CD4-positive, alpha-beta T cell treated with Interleukin-4 for 1 hour (primary cell): ENCODE results near the gene CYP19A1.
"Not testable (repeated sequence)": the region's sequence is repeated elsewhere in the genome, so short reads cannot be mapped to it uniquely, and the experiment has no call there.

ENCODE experiments used
- DNase-seq, 2 donors: peaks; one replicate each; pipeline ENCODE4 v3.0.0-alpha.2; 2020 to 2022

Gene CYP19A1

DNA sequence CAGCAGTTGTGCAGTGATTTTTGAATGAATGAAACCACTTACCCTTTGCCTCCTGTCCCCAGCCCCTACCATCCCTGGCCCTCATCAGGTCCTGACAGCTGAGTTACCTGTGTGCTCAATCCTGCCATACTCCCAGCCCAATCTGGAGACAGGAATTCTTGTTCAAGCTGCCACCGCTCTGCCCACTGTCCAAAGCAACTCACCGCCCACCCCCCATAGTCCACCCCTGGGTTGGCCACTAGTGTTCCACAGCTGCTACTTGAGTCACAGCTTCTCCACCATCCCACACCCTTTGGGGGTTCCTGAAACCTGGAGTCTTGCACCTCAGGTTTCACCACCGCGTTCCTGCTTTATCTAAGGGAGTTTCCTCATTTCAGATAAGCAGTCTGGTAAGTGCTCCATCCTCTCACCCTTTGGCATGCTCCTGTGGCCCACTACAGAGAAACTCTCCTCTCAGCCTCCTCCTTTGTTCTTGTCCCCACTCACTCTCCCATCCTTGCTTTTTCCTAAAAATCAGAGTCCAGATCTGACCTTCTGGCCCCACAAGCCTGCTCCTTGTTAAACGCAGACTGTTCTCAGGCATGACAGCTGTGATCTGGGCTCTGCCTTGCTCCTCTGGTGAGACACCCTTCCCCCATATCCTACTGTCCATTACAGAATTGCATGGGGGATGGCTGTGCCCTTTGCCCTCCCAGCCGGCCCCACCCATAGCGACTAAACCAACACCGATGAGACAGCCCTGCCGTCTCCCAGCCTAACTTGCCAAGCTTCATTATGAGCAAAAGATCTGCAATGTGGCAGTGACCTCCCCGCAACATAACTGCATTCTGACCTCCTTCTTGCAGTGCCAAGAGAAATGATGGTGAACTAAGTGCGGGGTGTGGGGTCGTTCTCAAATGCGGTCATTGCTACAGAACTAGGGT is 50.0 kb downstream of the CYP19A1 start:
- DNase-seq, result no peak

DNA sequence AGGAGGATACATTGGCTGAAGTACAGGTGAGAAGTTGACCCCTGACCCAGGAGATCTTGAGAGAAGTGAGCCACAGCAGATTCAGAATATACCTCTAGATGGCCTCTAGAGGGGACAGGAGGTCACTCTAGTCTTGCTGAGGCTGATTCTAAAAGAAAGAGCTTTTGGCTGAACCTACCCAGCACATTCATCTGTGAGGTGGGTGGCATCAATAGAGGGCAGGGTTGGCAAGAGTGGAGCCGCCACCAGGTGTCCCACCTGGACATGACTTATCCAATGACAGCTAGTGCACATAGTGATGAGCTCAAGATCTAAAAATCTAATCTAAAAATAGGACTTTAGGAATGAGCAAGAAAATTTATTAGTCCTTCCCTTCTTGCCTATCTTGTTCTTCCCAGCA is 51.6 kb downstream of the CYP19A1 start:
- no peak for DNase-seq

DNA sequence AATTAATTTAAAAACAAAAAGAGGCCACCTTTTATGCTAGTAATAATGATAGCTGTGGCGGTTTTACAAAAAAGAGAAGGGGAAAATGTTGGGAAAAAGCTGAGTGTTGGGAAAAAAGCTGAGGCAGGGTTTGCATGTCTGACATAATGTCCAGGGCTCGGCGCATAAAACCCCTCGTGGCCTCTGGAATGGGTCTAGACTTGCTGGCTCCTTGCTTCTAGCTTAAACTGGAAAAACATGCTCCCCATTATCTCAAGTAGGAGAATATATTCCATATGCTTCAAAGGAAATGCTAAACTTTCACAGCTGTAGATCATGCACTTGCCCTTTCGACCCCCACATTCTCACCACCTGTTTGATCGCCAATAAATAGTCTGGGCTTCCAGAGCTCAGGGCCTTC is 53.0 kb downstream of the CYP19A1 start:
- no peak for DNase-seq

DNA sequence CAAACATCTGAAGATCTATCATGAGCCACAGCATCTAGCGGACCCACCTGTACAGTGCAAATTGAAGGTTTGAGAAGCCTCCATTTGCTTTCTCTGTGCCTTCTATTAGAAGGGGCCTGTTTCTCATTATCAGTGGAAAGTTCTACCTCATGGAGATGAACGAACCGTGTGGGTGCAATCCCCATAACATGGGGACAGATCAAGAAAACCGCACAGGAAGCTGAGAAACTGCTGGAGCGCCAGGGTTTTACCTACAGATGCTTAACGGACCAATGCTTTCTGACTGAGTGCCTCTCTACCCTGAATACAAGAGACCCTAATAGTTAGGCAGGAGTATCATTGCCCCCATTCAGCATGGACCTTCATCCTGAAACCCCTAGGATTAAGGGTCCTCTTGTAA is 53.5 kb downstream of the CYP19A1 start:
- DNase-seq, result no peak

DNA sequence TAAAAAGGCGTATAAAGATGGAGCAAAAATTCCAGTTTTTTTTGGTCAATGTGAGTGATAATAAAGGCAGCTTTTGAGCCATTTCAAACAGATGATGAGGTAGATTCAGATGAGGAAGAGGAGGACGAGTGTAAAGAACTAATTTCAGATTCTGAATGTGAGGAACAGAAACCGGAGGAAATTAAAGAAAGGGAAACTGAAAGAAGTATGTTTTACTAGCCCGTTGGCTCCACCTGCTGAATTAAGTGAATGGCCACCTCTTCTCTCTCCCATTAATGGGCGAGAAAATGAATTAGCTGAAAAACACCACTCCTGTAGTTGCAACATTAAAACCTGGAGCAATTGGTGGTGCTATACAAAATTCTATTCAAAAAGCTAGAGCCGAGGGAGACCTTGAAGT is 55.4 kb downstream of the CYP19A1 start:
- no peak for DNase-seq

DNA sequence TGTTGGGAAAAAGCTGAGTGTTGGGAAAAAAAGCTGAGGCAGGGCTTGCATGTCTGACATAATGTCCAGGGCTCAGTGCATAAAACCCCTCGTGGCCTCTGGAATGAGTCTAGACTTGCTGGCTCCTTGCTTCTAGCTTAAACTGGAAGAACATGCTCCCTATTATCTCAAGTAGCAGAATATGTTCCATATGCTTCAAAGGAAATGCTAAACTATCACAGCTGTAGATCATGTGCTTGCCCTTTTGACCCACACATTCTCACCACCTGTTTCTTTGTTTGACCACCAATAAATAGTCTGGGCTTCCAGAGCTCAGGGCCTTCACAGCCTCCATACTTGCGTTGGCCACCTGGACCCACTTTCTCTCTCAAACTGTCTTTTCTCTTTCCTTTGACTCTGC is 56.2 kb downstream of the CYP19A1 start:
- DNase-seq, result not testable (repeated sequence)

DNA sequence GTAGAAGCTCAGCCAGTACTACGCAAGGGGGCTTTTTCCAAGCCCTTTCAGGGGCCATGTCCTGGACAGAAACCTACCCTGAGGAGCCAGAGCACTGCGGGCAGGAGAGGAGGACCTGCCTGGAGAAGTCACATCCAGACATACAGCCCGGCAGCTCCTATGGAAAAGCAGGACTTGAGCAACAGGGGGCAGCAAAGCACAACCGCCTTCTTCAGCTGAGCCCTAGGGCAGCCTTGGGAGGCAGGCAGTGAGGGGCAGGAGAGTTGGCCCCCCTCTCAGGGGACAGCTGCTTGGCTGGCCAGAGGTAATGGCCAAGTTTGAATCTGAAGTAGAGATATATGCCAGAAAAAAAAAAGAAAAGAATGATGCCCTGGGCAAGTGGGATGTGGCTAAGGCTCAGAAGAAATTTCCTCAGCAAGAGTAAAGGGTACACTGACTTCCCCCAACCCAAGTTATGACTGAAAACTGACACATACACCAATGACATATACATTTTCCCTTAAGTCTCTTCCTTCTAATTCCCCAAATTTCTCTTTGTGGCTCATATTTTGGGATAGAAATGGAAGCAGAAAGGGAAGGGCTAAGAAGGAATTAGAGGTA is 56.9 kb downstream of the CYP19A1 start:
- DNase-seq, result peak; percentile 2 to 40

DNA sequence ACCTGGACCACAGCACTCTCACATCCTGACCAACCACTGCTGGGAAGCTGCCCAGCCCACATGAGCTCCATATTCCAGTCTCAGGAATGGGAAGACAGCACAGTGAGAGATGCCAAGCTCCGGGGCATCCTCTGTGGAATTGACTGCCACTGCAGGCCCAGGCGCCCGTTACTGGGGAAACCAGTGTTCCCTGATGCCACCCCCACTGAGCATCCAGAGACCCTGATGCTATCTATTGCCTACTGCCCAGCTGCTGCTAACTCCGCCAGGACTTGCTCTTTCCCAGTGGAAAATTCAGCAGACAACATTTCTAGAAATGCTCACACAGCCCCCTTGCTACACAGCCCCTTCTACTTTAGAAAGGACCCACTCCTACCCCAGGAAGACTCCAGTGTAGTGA is 57.6 kb downstream of the CYP19A1 start:
- no peak for DNase-seq

DNA sequence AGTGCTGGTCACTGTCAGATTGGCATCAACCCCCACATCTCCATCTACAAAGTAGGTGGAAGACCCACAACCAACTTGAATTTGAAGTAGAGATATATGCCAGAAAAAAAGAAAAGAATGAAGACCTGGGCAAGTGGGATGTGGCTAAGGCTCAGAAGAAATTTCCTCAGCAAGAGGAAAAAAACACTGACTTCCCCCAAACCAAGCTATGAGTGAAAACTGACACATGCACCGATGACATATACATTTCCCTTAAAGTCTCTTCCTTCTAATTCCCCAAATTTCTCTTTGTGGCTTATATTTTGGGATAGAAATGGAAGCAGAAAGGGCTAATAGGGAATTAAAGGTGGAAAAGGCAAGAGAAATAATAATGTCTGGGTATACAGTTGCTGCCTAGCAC is 59.0 kb downstream of the CYP19A1 start:
- DNase-seq, result no peak

DNA sequence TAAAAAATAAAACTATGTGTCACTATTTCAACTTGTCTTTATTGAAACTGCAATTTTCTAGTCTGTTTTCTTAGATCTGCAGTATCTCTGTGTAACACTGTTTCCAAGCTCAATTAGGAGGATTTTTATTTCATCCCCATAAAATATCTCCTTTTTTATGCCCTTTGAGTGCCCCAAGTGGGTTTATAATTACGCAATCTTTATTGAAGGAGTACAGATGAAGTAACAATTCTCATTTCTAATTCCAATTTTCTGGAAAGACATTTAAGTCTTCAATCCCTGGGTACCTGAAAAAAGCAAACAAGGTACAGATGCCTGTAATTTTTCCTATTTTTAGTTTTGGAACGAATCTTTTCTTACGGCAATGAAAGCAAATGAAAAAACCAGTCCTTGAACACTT is 61.3 kb downstream of the CYP19A1 start:
- DNase-seq, result no peak

DNA sequence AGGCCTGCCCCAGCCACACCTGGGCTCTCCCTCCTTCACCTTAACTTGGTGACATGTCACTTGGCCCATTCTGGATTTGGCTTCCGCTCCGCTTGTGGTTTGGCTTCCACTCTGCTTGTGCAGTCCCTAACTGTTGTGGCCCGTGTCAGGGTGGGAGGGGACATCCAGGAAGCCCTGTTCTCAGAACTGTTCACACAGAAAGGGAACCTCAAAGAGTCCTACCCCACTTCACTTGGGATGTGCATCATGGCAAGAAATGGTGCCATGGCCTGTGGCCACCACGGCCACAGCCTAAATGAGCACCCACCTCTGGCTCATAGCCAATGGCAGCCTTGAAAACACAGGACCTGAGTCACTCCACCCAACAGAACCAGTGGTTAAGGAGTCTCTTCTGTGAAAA is 63.4 kb downstream of the CYP19A1 start:
- DNase-seq, result no peak

DNA sequence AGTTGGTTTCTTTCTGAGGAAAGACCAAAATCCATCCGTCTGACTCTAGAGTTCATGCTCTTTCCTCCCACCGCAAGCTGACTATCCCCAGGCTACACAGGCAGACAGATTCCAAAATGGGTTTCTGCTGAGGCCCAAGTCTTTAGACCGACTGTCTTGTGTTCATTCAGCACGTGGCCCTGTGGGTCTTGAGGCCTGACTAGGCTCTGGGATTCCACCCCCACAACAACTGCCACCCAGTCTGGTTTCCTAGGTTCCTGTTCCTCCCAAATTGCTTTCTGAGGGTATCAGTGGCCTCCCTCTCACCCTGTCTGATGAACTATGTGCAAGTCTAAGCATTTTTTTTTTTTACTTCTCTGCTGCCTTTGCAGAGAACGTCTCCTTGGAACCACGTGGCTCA is 67.7 kb downstream of the CYP19A1 start:
- no peak for DNase-seq

DNA sequence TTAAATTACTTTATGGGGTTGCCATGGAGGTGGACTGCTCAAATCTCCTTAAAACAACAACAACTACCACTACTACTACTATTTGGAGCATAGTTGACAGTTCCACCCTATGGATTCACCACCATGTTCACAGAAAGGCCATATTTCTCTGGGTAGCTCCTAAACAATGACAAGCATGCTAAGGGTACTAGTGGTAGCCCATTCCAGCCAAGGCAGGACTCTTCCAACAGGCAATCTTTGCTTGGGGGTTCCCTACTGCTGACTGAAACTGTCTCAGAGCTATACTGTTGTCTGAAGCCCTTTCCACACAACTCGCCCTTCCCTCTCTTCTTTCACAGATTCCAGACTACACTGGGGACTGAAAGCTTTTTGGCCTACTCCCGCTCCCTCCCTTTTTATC is 68.9 kb downstream of the CYP19A1 start:
- DNase-seq, result no peak

DNA sequence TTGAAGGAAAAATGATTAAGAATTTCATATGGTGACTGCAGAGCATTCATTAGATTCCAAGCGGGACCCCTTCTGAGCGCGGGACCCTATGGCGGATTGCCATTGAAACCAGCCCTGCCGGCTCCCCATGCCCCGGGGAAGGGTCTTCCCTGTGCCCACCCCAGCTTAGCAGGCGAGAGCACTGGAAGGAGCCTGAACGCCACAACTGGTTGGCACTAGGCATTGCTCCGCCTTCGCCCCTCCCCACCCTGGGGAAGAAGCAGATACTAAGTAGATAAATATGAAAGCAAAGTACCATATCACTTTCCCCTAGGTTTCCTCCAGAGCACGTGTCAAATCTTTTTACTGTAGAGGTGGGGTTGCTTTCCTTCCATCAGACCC is 70.7 kb downstream of the CYP19A1 start:
- DNase-seq, result no peak

DNA sequence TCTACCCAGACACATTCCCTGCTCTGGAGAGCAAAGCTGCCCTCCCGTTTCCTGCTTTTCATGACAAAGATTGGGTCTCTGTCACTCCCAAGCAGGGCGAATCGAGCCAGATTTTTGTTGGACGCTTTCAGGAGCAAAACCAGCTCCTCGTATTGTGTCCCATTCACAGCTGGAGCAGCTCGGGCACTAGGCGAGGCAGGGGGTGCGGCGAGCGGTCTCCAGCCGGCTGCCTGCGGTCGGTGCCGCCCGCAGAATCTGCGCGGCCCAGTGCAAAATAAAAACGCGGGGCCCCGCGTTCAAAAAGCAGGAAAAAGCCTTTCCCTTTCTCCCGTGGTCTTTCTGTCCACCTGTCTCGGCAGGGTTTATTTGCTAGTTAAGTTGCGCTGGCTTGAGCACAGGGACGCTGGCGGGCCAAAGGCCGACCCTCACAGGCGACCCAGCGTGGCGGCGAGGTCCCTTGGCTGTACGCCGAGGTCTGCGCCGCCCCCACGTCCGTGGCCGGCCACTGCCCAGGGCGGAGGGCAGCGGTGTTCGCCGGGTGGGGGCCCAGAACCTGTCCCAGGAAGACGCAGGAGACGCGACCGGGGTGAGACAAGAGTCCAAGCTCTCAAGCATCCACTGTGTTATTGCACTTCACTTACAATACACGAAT is 71.2 kb downstream of the CYP19A1 start:
- DNase-seq, result no peak

DNA sequence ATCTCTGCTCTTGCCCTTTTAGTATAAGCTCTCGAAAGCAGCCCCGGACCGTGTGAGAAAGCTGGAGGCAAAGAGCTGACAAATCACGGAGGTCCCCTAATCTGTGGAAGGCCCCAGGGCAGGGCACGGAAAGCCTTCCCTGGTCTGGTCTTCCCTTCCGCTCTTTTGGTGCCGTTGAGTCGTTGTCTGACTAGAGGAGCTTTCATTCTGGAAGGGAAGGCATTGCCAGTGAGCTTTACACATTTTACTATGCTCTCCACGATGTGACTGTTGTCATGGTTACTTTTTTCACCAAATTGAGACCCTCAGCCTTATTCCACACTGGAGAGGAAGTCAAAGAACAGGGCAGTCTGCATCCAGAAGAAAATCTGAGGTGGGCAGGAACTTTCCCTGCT is 71.7 kb downstream of the CYP19A1 start:
- no peak for DNase-seq

DNA sequence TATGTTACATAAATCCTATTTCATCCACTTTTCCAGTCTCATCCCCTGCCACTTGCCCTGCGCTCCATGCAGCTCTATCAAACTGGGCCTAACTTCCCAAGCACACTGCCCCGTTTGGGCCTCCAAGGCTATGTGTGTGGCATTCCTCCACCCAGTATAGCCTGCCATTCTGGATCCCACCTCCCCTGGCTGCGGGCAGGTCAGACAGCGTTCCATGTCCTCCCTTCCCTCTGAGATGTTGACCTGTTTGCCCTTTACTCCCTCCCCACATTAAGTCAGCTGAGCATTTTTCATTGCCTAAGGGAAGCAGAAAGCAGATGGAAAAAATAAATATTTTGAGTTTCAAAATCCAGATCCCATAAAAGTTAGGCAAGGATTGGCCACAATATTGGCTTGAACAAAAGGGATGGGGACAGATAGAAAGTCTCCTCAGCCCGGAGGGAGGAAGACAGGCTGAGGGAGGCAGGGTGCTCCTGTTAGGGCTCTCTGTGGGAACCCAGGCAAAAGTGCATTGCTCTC is 73.3 kb downstream of the CYP19A1 start:
- no peak for DNase-seq

DNA sequence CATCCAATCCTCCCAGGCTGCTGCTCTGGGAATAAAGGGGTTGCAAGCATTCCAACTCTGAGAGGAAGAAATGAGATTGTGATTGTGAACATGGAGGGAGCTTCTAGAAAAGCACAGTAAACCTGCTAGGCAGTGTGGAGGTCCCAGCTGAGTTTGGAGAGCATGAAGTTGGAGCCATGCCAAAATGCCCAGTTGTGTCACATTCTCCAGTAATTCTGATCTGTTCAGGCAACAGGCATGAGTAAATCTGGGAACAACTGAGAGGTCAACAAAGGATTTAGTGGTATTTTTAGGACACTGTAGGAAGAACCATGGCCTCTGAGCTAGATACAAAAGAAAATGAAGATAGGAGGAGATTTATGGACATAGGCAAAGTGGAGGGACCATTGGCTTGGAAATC is 74.7 kb downstream of the CYP19A1 start:
- DNase-seq, result no peak

DNA sequence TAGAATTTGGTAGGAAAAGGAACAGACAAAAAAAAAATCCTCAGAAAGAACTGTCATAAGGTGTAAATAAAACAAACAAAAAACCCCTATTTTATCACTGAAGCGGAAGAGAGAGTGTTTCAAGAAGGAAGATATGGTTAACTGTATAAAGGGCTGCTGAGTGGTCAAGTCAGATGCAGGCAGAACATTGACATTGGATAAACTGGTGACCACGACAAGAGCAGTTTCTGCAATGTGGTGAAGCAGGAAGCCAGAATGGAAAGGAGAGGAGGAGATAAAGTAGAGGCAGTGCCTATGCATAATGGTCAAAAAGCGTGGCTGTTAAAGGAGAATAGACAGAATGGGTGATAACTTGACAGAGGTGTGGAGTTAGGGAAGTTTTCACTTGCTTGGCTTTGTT is 75.3 kb downstream of the CYP19A1 start:
- DNase-seq, result no peak

DNA sequence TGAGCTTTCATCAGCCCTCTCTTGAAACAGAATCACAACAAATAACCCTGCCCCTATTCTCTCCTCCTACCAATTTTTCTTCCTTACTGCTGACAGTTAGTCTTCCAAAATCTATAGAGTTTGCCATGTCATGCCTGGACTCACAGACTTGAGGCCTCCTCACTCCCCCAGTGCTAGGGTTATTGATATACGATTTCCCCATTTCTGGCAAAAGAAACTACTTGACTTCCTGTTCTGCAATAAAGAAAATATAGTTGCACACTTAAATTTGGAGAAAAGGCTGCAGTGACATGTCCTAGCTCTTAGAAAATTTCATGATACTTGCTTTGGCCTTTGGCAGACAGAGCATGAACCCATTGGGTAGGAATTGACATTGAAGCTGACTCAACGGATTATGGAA is 75.9 kb downstream of the CYP19A1 start:
- DNase-seq, result no peak

DNA sequence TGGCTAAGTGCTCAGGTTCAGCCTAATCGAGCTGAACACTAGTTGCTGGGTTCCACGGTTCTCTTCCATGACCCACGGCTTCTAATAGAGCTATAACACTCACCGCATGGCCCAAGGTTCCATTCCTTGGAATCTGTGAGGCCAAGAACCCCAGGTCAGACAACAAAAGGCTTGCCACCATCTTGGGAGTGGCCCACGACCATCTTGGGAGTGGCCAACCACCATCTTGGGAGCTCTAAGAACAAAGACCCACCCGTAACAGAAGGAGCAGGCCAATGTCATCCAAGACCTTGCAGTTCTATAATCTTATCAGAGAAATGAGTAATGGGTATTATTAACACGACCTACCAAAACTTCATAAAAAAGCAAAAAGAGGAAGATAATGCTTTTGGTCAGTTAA is 77.3 kb downstream of the CYP19A1 start:
- DNase-seq, result not testable (repeated sequence)

DNA sequence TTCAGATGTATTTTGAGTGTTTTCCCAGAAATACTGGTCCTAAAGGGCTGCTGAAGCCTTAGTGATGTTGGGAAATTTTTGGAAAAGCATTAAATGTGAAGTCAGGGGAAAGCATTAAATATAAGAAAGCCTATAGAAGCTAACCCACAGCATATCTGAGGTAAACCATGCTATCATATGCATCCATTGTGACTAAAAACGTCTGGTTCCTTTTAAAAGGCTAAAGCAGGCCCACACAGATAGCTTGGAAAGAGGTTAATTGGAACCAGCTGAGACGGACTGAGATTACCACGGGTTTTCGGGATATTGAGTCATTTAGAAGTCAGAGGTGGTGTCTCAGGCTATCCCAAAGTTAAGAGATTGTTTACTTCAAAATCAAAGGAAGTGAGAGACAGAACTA is 78.2 kb downstream of the CYP19A1 start:
- no peak for DNase-seq

DNA sequence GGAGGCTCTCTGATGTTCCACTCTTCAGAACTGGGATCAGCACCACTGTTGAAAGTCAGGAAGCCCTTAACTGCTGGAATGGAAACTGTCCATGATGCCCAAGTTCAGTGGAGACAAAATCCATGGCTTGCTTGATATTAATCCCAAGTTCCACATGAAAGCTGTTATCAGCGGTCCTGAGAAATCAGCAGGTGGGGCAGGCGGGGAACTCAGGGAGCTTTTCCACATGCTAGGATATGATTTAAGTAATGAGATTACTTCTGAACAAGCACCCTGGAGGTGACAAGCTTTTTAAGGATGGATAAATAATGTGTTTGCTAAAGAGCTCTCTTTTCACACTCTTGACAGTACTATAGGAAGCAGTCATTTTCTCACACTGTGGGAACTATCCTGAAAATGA is 82.9 kb downstream of the CYP19A1 start:
- no peak for DNase-seq

DNA sequence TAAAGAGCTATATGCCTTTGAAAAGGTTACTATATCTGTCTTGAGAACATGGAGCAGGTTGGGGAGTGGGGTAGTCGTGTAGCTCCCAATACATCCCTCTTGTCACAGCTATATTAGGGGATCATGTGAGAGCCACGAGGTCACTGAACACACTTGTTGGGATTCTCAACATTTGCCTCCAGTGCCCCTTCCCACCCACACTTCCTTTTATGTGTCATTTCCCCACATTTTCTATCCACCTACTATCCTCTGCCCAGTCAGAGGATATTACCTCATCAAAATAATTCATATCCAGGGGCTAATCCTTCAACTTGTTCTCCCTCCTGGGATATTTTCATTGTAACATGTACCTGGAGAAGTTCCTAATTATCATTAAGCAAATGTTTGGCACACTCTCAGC is 85.0 kb downstream of the CYP19A1 start:
- DNase-seq, result no peak
